ENCODE results near the gene ADD3. TPM values are rescaled to one million over a fixed set of nuclear protein-coding genes. Genes with fewer than 3 reads are reported as not detected.

ADD3 gene
- total and polyA plus RNA-seq, 5 donors from 2014 or later = 341 to 405 (median 376) TPM

DNA sequence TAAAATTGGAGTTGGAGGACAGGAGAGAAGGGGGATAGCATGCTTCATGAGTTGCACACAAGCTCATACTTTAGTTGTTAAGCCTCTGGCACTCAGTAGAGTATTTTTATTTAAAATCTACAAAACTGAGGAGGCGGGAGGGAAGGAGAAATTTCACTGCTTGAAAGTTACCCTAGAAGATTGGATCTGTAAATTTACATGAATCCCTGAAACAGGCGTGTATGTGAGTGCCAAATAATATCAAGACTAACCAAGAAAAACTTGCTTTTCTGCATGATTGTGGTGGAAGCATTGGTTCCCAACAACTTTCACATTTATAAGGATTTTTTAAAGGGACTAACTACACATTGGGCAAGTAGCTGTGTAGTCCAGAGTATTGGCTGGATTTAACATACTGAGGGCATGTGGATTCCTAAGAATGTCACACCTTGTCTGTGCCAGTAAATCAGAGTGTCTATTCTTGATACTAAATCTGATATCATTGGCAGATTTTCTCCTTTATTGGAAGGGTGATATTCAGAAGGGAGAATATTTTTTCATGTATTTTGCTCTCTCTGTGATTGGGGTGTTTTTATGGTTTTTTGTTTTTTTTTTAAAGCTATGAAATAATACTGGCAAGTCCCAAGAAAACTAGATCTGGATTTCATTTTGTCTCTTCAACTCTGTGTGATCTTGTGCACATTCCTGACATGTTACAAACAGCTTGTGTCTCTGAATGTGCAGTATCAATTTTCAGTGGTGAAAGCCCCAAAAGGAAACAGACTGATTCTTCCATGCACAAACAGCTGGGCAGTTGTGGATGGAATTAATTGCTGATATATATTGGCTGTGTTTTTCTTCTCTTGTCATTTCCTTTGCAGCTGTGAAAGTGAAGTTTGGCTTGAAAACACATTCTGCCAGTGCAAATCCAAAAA lies 67.2 kb downstream of the ADD3 start:
- Histone ChIP-seq H3K4me3 (ENCODE audit: low read depth, low read length) (peak overlapping the region; percentile 86), H3K27ac (ENCODE audit: insufficient read depth, low read length, poor library complexity, severe bottlenecking) (peak overlapping the region; percentile 17)
- H3K36me3 Mint-ChIP-seq = peaks cover 9% of the 10 kb centered on the region

GRCh38 chr10:110075686-110076085 lies 67.9 kb downstream of the ADD3 start:
- no peaks in the 10 kb centered on the region for H3K9me3 ChIP-seq (ENCODE audit: control insufficient read depth in 2 of 2, low read length in 2 of 2)
- Mint-ChIP-seq H3K27me3 (no peaks in the 10 kb centered on the region), H3K4me3 (peak overlapping the region; percentile 34 to 74 (median 54)), H3K4me1 (peaks cover 58 to 89% (median 75%) of the 10 kb centered on the region in 4 donors), H3K9me3 (no peaks in the 10 kb centered on the region), H3K27ac (peak overlapping the region; percentile 70 to 92 (median 86)), H3K36me3 (peaks cover 9% of the 10 kb centered on the region)
- no peaks in the 10 kb centered on the region for H3K36me3 ChIP-seq (ENCODE audit: control insufficient read depth, insufficient read depth, low read length)
- peaks cover 85% of the 10 kb centered on the region for H3K4me1 ChIP-seq (ENCODE audit: control insufficient read depth, insufficient read depth, low read length, poor library complexity, severe bottlenecking)
- no peaks in the 10 kb centered on the region for H3K27me3 ChIP-seq (ENCODE audit: control insufficient read depth, insufficient read depth, low read length)
- no peak for DNase-seq
- ATAC-seq (ENCODE audit: low read depth in 2 of 2) = no peak
- peak overlapping the region; percentile 17 for H3K27ac ChIP-seq (ENCODE audit: insufficient read depth, low read length, poor library complexity, severe bottlenecking)
- H3K4me3 ChIP-seq (ENCODE audit: low read depth, low read length) = peak overlapping the region; percentile 86

More for the DNA sequence above, 67.2 kb downstream of the ADD3 start:
- Histone ChIP-seq H3K36me3 (ENCODE audit: control insufficient read depth, insufficient read depth, low read length) (no peaks in the 10 kb centered on the region), H3K9me3 (ENCODE audit: control insufficient read depth in 2 of 2, low read length in 2 of 2) (no peaks in the 10 kb centered on the region), H3K4me1 (ENCODE audit: control insufficient read depth, insufficient read depth, low read length, poor library complexity, severe bottlenecking) (peaks cover 90% of the 10 kb centered on the region), H3K27me3 (ENCODE audit: control insufficient read depth, insufficient read depth, low read length) (no peaks in the 10 kb centered on the region)
- H3K27me3 Mint-ChIP-seq = no peaks in the 10 kb centered on the region
- no peaks in the 10 kb centered on the region for H3K9me3 Mint-ChIP-seq
- no peak for ATAC-seq (ENCODE audit: low read depth in 2 of 2)
- H3K4me1 Mint-ChIP-seq = peaks cover 59 to 89% (median 75%) of the 10 kb centered on the region in 4 donors
- H3K27ac Mint-ChIP-seq = peak overlapping the region; percentile 70 to 92 (median 86)
- DNase-seq = no peak
- H3K4me3 Mint-ChIP-seq = peak overlapping the region; percentile 34 to 74 (median 54)

DNA sequence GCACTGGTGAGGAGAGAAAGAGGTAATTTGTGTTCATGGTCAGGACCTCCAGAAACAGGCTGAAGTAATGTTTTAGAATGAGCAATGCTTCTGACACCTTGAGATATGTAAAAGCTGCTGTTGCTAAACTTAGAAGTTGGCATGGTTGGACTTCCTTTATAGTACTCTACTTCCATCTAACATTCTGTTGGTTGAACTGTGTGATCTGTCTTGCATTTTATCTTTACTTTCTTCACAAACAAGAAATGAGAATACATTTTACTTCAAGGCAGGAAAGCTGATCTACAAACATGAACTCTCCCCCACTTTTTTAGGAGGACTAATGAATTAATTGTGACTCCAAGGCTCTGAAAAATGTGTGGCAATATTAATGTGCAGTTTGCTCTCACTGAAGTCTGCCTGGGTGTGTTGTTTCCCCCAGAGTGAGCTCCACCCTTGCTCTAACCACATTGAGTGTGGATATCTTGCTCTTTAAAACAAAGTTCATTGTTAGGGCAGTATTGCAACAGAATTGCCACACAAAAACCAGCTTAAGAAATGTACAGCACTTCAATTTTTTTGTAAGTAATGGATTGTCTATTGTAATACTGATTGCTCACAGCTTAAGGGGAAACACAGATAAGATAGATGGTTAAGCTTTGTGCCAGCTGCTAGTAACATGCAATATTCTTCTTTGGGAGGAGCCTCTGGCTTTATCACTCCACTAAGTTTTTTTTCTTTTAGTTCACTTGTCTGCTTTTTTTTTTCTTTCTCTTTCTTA lies 69.0 kb downstream of the ADD3 start:
- DNase-seq = peak in 2 of 3 donors; percentile 65 to 87
- no peaks in the 10 kb centered on the region for H3K27me3 Mint-ChIP-seq

DNA sequence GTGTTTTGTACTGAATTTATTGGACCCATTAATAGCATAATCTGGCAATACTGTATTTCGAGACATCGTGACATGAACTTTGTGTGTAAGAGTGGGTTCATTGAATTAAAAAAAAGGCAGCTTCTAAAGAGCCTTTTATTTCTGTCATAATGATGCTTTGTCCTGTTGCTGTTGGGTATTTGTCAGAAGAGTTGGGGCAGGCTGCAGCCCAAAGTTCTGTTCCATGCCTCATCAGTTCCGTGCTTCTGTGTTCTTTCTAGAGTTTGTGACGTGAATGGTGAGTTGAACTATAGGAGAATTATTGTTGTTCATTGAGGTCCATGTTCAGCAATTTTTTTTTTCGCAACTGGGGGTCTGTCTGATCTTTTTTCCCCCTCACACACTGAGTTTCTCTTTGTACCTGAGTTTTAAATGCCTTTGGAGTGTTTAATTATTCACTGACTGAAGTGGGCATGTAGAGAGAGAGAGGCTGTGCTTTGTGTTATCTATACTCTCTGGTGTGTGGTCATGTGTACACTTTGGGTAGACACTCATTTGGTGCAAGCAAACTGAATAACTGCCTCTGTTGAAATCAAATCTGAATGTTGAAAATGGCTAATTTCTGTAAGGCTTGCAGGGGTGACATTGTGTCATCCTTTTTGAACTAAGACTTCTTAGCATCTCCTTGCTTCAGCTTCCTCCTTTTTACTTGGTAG lies 69.8 kb downstream of the ADD3 start:
- peaks cover 87% of the 10 kb centered on the region for H3K4me1 ChIP-seq (ENCODE audit: control insufficient read depth, insufficient read depth, low read length, poor library complexity, severe bottlenecking)
- DNase-seq (peak in 1 of 3 donors; percentile 33), ATAC-seq (ENCODE audit: low read depth in 2 of 2) (no peak)
- H3K36me3 ChIP-seq (ENCODE audit: control insufficient read depth, insufficient read depth, low read length) = no peaks in the 10 kb centered on the region
- Mint-ChIP-seq H3K9me3 (no peaks in the 10 kb centered on the region), H3K4me1 (peaks cover 65 to 91% (median 77%) of the 10 kb centered on the region in 4 donors), H3K27ac (peak overlapping the region; percentile 65 to 94 (median 94)), H3K27me3 (no peaks in the 10 kb centered on the region), H3K4me3 (peak overlapping the region; percentile 78 to 88 (median 88)), H3K36me3 (peaks cover 9% of the 10 kb centered on the region)
- H3K4me3 ChIP-seq (ENCODE audit: low read depth, low read length) = peak overlapping the region; percentile 86
- H3K9me3 ChIP-seq (ENCODE audit: control insufficient read depth in 2 of 2, low read length in 2 of 2) = no peaks in the 10 kb centered on the region
- H3K27me3 ChIP-seq (ENCODE audit: control insufficient read depth, insufficient read depth, low read length) = no peaks in the 10 kb centered on the region
- H3K27ac ChIP-seq (ENCODE audit: insufficient read depth, low read length, poor library complexity, severe bottlenecking) = peak overlapping the region; percentile 70

More for the DNA sequence above, 69.0 kb downstream of the ADD3 start:
- Histone ChIP-seq H3K4me3 (ENCODE audit: low read depth, low read length) (peak overlapping the region; percentile 86), H3K36me3 (ENCODE audit: control insufficient read depth, insufficient read depth, low read length) (no peaks in the 10 kb centered on the region), H3K4me1 (ENCODE audit: control insufficient read depth, insufficient read depth, low read length, poor library complexity, severe bottlenecking) (peaks cover 86% of the 10 kb centered on the region), H3K9me3 (ENCODE audit: control insufficient read depth in 2 of 2, low read length in 2 of 2) (no peaks in the 10 kb centered on the region), H3K27me3 (ENCODE audit: control insufficient read depth, insufficient read depth, low read length) (no peaks in the 10 kb centered on the region), H3K27ac (ENCODE audit: insufficient read depth, low read length, poor library complexity, severe bottlenecking) (peak overlapping the region; percentile 70)
- peaks cover 59 to 89% (median 73%) of the 10 kb centered on the region in 4 donors for H3K4me1 Mint-ChIP-seq
- peaks cover 9% of the 10 kb centered on the region for H3K36me3 Mint-ChIP-seq
- peak overlapping the region; percentile 65 to 94 (median 94) for H3K27ac Mint-ChIP-seq
- H3K9me3 Mint-ChIP-seq = no peaks in the 10 kb centered on the region
- peak; percentile 86 to 90 for ATAC-seq (ENCODE audit: low read depth in 2 of 2)
- H3K4me3 Mint-ChIP-seq = peak overlapping the region; percentile 78 to 88 (median 88)

GRCh38 chr10:110078317-110078716 lies 70.5 kb downstream of the ADD3 start:
- Mint-ChIP-seq H3K4me1 (peaks cover 68 to 92% (median 80%) of the 10 kb centered on the region in 4 donors), H3K9me3 (no peaks in the 10 kb centered on the region)
- ATAC-seq (ENCODE audit: low read depth in 2 of 2) = no peak

GRCh38 chr10:110081911-110082310 lies 74.1 kb downstream of the ADD3 start:
- Mint-ChIP-seq H3K36me3 (peaks cover 22% of the 10 kb centered on the region), H3K27me3 (no peaks in the 10 kb centered on the region), H3K4me3 (peak overlapping the region; percentile 60 to 68 (median 62)), H3K27ac (peak overlapping the region; percentile 80 to 88 (median 84)), H3K4me1 (peaks cover 54 to 94% (median 76%) of the 10 kb centered on the region in 4 donors), H3K9me3 (no peaks in the 10 kb centered on the region)
- DNase-seq = no peak
- H3K36me3 ChIP-seq (ENCODE audit: control insufficient read depth, insufficient read depth, low read length) = no peaks in the 10 kb centered on the region
- H3K4me1 ChIP-seq (ENCODE audit: control insufficient read depth, insufficient read depth, low read length, poor library complexity, severe bottlenecking) = peaks cover 78% of the 10 kb centered on the region
- no peaks in the 10 kb centered on the region for H3K27me3 ChIP-seq (ENCODE audit: control insufficient read depth, insufficient read depth, low read length)
- H3K4me3 ChIP-seq (ENCODE audit: low read depth, low read length) = peak overlapping the region; percentile 55
- peak in 1 of 2 donors; percentile 18 for ATAC-seq (ENCODE audit: low read depth in 2 of 2)
- H3K9me3 ChIP-seq (ENCODE audit: control insufficient read depth in 2 of 2, low read length in 2 of 2) = no peaks in the 10 kb centered on the region
- H3K27ac ChIP-seq (ENCODE audit: insufficient read depth, low read length, poor library complexity, severe bottlenecking) = peak overlapping the region; percentile 68

More at GRCh38 chr10:110078317-110078716, 70.5 kb downstream of the ADD3 start:
- Mint-ChIP-seq H3K27me3 (no peaks in the 10 kb centered on the region), H3K36me3 (peaks cover 14% of the 10 kb centered on the region), H3K27ac (peak overlapping the region; percentile 65 to 94 (median 94)), H3K4me3 (peak overlapping the region; percentile 78 to 88 (median 88))
- Histone ChIP-seq H3K27ac (ENCODE audit: insufficient read depth, low read length, poor library complexity, severe bottlenecking) (peak overlapping the region; percentile 70), H3K36me3 (ENCODE audit: control insufficient read depth, insufficient read depth, low read length) (no peaks in the 10 kb centered on the region), H3K4me1 (ENCODE audit: control insufficient read depth, insufficient read depth, low read length, poor library complexity, severe bottlenecking) (peaks cover 86% of the 10 kb centered on the region), H3K9me3 (ENCODE audit: control insufficient read depth in 2 of 2, low read length in 2 of 2) (no peaks in the 10 kb centered on the region), H3K27me3 (ENCODE audit: control insufficient read depth, insufficient read depth, low read length) (no peaks in the 10 kb centered on the region), H3K4me3 (ENCODE audit: low read depth, low read length) (peak overlapping the region; percentile 86)
- DNase-seq = no peak

GRCh38 chr10:110083884-110084283 lies 76.1 kb downstream of the ADD3 start:
- Histone ChIP-seq H3K9me3 (ENCODE audit: control insufficient read depth in 2 of 2, low read length in 2 of 2) (no peaks in the 10 kb centered on the region), H3K27ac (ENCODE audit: insufficient read depth, low read length, poor library complexity, severe bottlenecking) (peak overlapping the region; percentile 45), H3K36me3 (ENCODE audit: control insufficient read depth, insufficient read depth, low read length) (no peaks in the 10 kb centered on the region), H3K4me1 (ENCODE audit: control insufficient read depth, insufficient read depth, low read length, poor library complexity, severe bottlenecking) (peaks cover 76% of the 10 kb centered on the region), H3K4me3 (ENCODE audit: low read depth, low read length) (no peak overlapping the region), H3K27me3 (ENCODE audit: control insufficient read depth, insufficient read depth, low read length) (no peaks in the 10 kb centered on the region)
- peaks cover 27% of the 10 kb centered on the region for H3K36me3 Mint-ChIP-seq
- ATAC-seq (ENCODE audit: low read depth in 2 of 2) (no peak), DNase-seq (no peak)
- peak overlapping the region in 2 of 4 donors; percentile 10 to 68 for H3K4me3 Mint-ChIP-seq
- peak overlapping the region in 2 of 3 donors; percentile 43 to 88 for H3K27ac Mint-ChIP-seq
- H3K4me1 Mint-ChIP-seq = peaks cover 55 to 95% (median 75%) of the 10 kb centered on the region in 4 donors
- H3K27me3 Mint-ChIP-seq = no peaks in the 10 kb centered on the region
- H3K9me3 Mint-ChIP-seq = no peaks in the 10 kb centered on the region

Data from CD4-positive, CD25-positive, alpha-beta regulatory T cell (primary cell).